WI38 (cell line): Measurements from ENCODE around the gene MRE11.

ENCODE experiments used
- H3K4me3 ChIP-seq: 2 replicates; pipeline ENCODE4 v1.5.1; 2011; ENCODE audit warnings: low read depth, mild to moderate bottlenecking, control low read depth, low read length
- TF ChIP-seq, protein P1 (sequence below): IDR thresholded peaks from 2 replicates; pipeline ENCODE4 v1.5.1; 2012; ENCODE audit warnings: low read depth, mild to moderate bottlenecking, control low read depth, low read length

The MRE11 gene

DNA sequence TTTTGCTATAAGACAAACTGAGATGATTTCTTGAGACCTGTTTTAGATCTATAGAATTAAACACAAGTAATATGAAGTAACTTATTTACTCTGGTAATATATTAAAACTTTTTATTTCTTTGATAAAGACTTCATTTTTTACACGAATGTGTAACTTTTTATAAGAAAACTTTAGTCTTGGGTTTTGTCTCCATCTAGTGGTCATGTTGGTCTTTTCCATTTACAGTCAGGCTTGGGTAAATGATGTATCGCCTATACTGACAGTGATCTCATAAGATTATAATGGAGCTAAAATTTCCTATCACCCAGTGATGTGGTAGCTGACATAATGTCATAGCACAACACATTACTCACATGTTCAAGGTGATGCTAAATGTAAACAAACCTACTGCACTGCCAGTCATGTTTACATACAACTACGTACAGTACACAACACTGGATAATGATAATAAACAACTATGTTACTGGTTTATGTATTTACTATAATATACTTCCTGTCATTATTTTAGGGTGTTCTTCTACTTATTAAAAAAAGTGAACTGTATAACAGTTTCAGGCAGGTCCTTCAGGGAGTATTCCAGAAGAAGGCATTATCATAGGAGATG, 11.1 kb upstream of the MRE11 start:
- no peak overlapping the region for H3K4me3 ChIP-seq
- TF ChIP-seq, protein P1, sequence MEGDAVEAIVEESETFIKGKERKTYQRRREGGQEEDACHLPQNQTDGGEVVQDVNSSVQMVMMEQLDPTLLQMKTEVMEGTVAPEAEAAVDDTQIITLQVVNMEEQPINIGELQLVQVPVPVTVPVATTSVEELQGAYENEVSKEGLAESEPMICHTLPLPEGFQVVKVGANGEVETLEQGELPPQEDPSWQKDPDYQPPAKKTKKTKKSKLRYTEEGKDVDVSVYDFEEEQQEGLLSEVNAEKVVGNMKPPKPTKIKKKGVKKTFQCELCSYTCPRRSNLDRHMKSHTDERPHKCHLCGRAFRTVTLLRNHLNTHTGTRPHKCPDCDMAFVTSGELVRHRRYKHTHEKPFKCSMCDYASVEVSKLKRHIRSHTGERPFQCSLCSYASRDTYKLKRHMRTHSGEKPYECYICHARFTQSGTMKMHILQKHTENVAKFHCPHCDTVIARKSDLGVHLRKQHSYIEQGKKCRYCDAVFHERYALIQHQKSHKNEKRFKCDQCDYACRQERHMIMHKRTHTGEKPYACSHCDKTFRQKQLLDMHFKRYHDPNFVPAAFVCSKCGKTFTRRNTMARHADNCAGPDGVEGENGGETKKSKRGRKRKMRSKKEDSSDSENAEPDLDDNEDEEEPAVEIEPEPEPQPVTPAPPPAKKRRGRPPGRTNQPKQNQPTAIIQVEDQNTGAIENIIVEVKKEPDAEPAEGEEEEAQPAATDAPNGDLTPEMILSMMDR, result peak; percentile 47; the same call in 1 of the 2 replicates

DNA sequence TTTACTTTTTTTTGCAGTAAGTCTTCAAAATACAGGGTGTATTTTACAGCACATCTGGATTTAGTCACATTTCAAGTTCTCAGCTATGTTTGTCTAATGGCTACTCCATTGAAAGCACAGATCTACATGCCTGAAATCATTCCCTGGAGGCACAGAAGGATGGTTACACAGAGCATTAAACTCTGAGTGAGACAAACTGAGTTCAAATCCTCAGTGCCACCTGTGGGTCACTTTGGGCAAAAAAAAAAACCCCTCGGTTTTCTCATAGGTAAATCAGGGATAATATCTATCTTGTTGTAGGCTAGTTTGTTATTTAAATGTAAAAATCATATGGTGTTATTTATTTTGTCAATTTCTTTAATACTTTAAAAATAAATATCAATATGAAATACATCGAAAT, 7.9 kb upstream of the MRE11 start:
- H3K4me3 ChIP-seq, result no peak overlapping the region
- TF ChIP-seq, protein P1, result no peak

DNA sequence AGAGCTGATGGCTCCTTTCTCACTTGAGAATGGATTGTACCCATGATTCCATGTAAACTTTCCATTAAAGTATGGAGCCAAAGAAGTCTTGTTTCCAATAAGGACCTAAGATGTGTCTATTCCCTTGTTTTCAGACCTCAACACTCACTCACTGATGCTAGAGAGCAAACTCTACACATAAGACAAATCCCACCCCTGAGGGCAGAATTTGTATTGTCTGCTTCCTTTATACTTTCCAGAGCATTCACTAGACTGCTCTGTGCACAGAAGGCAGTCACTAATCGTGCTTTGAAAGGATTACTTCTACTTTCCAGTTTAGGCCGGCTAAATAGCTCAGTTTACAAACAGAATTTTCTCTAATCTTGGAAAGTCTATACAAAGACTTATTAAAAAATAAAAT, 6.5 kb upstream of the MRE11 start:
- no peak overlapping the region for H3K4me3 ChIP-seq
- TF ChIP-seq, protein P1, result no peak

DNA sequence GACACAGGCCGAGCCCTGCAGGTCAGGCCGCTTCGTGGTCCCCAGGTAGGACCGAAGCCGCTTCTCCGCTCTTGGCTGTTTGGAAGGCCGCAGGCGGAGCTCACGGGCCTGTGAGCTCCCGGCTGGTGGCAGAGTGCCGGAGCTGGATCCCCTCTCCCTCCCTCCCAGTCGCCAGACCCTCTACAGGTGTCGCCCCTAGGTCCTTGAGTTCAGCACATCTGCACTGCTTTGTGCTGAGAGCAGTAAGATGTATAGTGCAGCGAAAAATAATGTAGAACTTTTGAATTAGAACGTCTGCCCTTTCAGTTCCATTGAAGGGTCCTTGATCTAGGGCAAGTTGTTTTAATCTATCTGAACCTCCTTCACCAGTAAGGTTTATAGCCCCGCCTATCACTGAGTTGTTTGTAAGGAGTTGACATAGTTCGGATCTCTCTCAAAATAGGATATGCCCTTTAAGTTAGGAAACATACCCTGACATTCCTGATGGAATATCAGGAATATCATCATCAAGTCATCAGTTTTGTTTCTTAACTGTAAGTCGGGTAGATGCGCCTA, 559 bp upstream of the MRE11 start:
- peak overlapping the region; percentile 96 for H3K4me3 ChIP-seq
- TF ChIP-seq, protein P1, result no peak

DNA sequence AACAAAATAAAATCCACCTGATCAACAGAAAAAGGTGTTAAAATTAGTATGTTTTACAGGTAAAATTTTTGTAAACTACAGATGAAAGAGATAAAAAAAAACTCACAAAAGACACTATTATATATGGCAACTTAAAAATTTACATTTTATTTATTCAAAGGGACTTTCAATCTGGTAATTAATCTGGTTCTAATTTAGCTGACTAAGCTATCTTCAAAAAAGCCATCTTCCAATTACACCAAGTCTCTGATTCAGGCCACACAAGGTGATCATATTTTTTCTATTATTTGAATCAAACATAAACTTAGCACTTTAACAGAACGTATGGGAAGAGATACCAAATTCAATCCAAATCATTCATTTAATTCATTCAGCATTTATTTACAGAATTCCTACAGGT, 7.6 kb downstream of the MRE11 start:
- TF ChIP-seq, protein P1, result no peak
- no peak overlapping the region for H3K4me3 ChIP-seq

DNA sequence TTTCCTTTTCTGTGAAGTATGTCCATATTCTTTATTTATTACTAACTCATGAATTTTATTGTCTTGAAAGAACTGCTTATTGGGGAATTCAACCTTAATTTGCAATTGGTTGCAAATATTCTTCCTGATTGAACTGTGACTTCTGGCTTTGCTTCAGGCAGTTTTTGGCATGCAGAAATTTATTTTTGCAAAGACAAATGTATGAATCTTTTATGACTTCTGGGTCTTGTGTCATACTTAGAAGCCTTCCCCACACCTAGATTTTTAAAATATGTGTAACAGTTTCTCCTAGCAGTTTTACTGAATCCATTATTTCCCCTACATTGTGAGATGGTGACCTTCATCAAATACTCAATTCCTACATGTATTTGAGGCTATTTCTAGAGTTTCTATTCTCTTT, 12.3 kb downstream of the MRE11 start:
- TF ChIP-seq, protein P1, result no peak
- no peak overlapping the region for H3K4me3 ChIP-seq

DNA sequence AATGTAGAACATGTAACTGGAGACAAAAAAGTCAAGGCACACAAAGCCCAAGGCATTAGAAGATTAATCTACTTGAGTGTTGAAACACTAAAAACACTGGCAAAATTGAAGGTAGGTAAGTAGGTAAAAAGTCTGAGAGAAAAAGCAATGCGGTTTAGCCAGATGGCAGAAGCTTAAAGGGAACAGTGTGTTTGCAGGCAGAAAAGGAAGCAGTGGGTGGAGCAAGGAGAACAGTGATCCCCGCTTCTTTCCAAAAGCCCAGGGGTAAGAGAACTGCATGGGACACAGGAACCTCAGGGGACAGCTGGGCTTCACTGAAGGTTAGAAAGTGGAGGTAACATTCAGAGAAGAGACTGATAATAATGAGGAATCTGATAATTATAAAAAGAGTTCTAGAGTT, 16.0 kb downstream of the MRE11 start:
- no peak overlapping the region for H3K4me3 ChIP-seq
- TF ChIP-seq, protein P1, result no peak
